ENCODE measurements around the gene TLE2.

GRCh38 chr19:2973229-2973628 is 55.9 kb downstream of the TLE2 start:
- no peak for TF ChIP-seq CTCF (IDR thresholded peaks at IDR 0.05; ENCODE audit: borderline replicate concordance, extremely low read depth, low read length, poor library complexity, severe bottlenecking)
- no peak for TF ChIP-seq EZH2 (IDR thresholded peaks at IDR 0.05; ENCODE audit: borderline replicate concordance, low read depth, low read length, severe bottlenecking)

All from DND-41 (cell line).